HG03066 (cell line): Measurements from ENCODE around the gene TRPC4AP.
"Not testable (repeated sequence)": the region's sequence is repeated elsewhere in the genome, so short reads cannot be mapped to it uniquely, and the experiment has no call there.

Source experiments
- ATAC-seq: cut with Tn5 transposase; IDR thresholded peaks from one replicate; pipeline ENCODE4 v1.9.1; 2021; ENCODE audit warnings: low read depth; ENCODE audit not compliant: unreplicated experiment

Gene TRPC4AP

GRCh38 chr20:35092524-35093266, at the start of gene TRPC4AP:
TRPC4AP (minus strand) TSS chr20:35092807; CDS start chr20:35092781, 26 bp downstream.
- ATAC-seq: peak; percentile 85

GRCh38 chr20:35135867-35136586, 43.4 kb upstream of the TRPC4AP start:
- ATAC-seq: no peak

GRCh38 chr20:35134880-35135279, 42.3 kb upstream of the TRPC4AP start:
- no peak for ATAC-seq

DNA sequence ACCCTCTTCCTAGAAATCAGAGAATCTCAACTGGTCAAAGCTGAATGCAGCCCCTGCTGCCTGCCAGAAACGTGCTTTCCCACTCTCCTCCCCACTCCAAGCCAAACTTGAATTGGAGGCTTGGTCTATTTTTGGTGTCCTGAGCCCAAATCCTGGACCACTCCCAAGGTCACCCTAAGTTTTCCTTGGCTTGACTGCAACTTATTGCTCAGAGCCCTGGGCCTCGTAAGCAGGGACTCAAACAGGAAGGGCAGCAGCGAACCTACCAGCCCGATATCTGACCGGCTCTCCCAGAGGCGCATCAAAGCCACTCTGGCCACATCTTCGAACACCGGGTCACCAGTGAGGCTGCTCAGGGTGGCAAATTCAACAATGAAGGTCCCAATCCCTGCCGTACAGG, 41.9 kb upstream of the TRPC4AP start:
- ATAC-seq: no peak

DNA sequence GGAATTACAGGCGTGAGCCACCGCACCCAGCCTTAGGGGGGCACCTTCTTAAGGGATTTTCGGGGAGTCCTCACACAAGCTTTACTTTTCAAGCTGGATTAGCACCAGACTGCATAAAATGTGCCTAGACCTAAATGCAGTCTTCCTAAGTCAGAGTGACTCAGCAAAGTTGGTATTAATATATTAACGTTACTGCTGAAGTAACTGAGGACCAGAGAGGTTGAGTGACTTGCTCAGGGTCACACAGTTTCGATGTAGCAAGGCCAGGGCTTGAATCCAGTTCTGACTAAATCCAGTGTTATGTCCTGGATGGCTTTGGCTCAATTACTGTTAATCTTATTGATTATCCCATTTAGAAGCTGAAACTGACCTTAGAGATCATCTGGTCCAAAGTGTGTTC, 41.1 kb upstream of the TRPC4AP start:
- ATAC-seq: no peak

GRCh38 chr20:35133031-35133430, 40.4 kb upstream of the TRPC4AP start:
- no peak for ATAC-seq

GRCh38 chr20:35131934-35132333, 39.3 kb upstream of the TRPC4AP start:
- ATAC-seq: no peak

- ATAC-seq: no peak
These were observed 37.1 kb upstream of the TRPC4AP start for GRCh38 chr20:35129647-35130069.

- no peak for ATAC-seq
These were observed 33.1 kb upstream of the TRPC4AP start for GRCh38 chr20:35125753-35126152.

DNA sequence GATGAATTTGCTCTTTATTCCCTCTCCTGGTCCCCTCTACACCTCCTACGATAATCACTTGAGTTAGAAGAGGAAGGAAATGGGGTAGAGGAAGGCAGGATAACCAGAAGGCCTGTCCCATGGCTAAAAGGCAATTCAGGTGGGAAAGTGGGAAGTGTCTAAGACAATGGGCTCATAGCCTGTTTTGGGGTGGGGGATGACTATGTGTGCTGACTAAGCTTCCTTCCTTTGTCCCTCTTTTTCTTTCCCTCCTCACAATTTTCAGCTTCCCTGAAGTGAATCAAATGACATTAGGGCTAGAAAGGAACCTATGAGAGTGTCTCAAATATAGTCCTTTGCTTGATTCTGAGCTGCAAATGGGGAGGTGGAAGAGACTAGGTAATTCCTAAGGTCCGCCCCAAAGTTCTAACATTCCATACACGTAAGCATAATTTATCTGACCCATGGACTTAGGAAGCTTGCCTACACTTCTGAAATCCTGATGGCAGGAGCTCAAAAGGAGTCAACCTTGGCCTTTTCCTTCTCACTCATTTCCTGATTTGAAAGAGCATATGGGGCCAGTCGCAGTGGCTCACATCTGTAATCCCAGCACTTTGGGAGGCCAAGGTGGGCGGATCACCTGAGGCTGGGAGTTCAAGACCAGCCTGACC, 30.3 kb upstream of the TRPC4AP start:
- no peak for ATAC-seq

- no peak for ATAC-seq
These were observed 28.6 kb upstream of the TRPC4AP start for GRCh38 chr20:35121186-35121585.

DNA sequence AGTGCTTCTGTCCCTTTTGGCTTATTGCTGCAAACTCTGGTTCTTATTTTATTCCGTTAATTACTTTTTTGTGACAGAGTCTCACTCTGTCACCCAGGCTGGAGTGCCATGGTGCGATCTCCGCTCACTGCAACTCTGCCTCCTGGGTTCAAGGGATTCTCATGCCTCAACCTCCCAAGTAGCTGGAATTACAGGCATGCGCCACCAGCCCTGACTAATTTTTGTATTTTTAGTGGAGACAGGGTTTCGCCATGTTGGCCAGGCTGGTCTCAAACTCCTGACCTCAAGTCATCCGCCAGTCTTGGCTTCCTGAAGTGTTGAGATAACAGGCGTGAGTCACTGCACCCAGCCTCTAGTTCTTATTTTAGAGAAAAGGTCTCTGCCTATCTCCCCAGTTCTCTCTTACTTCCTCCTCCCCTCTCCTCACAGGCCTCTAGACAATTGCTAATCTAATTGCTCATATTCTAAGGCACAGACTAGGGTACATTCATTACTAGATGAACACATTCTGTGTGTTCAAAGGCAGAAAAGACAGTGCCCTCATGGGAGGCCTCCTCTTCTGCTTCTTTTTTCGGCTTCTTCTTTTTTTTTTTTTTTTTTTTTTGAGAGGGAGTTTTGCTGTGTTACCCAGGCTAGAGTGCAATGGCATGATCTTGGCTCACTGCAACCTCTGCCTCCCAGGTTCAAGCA, 27.6 kb upstream of the TRPC4AP start:
- no peak for ATAC-seq

GRCh38 chr20:35117629-35118028, 25.0 kb upstream of the TRPC4AP start:
- ATAC-seq: no peak

DNA sequence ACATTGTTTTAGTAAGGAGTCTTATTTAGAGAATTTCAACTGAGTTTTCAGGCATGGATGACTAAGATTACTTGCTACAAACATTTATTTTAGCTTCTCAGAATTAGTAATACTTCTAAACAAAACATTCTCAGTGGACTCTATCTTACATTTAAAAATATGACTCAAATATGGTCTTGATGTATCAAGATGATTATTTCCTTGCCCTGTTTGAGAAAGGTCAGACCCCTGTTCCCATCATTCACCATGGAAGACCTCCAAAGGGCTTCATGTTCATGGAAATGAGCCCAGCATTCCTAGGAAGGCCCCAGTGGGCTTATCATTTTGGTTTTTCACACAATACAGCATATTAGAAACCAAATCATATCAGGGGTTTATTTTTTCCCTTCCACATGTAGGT, 24.6 kb upstream of the TRPC4AP start:
- ATAC-seq: no peak

- no peak for ATAC-seq
These were observed 23.7 kb upstream of the TRPC4AP start for GRCh38 chr20:35116258-35116657.

DNA sequence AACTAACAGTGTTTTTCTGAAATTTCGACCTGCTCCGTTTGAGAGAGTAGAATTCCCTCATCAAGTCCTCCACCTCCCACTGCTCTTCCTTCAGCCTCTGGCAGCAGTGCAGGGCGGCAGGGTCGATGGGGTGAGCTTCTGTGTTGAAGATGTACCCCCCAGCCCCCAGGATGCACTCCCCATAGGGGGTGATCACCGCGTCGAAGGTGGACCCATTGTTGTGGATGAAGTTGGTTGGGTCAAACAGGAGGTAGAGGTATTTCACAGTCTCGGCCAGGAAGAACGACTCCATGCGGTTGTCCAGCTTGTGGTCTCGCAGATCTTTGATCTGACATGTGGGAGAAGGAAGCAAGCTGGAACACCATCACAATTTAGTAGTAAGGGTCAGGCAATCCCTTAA, 23.0 kb upstream of the TRPC4AP start:
- ATAC-seq: no peak

DNA sequence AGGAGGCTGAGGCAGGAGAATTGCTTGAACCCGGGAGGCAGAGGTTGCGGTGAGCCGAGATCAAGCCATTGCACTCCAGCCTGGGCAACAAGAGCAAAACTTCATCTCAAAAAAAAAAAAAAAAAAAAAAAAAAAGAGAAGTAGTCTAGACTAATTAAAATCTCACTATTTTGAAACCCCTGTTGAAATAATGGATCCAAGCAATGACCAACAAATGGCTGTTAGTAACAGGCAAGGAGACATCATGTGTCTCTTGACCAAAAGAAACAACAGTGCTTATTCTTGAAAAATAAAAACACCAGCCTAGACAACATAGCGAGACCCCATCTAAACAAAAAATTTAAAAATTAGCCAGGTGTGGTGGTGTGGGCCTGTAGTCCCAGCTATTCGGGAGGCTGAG, 19.7 kb upstream of the TRPC4AP start:
- ATAC-seq: not testable (repeated sequence)

GRCh38 chr20:35111141-35111888, 18.7 kb upstream of the TRPC4AP start:
- ATAC-seq: no peak

GRCh38 chr20:35108921-35109320, 16.3 kb upstream of the TRPC4AP start:
- no peak for ATAC-seq

DNA sequence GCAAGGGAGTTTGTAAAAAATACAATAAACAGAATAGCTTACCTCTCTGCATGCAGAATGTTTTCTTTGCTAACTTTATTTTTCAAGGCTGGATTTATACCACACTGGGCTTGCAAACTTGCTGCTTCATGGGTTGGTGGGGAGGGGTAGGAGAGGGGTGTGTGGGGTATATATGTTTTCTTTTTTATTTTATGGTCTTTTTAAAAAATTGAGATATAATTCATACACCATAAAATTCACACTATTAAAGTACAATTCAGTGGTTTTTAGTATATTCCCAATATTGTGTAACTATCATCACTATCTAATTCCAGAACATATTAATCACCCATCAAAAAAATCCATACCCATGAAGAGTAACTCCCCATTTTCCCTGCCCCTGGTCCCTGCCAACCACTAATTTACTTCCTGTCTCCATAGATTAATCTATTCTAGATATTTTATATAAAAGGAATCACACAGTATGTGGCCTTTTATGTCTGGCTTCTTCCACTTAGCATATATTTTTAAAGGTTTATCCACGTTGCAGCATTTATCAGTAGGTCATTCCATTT, 14.3 kb upstream of the TRPC4AP start:
- ATAC-seq: no peak
